Activated CD8-positive, alpha-beta T cell treated with anti-CD3 and anti-CD28 coated beads, Interleukin-2, amount 10 ng/mL, durations not matched to agents 7 days and 5 days (primary cell): ENCODE results near the gene FNBP1L. TPM values are rescaled to one million over a fixed set of nuclear protein-coding genes. Genes with fewer than 3 reads are reported as not detected.

ENCODE experiments used
- ATAC-seq: fragments of 150-1000 bp; cut with Tn5 transposase; one replicate; pipeline ENCODE4 v1.10.0; 2021; ENCODE audit warnings: moderate library complexity
- CTCF ChIA-PET: fragments of 350-600 bp; sonication (Branson Sonifier 250); formaldehyde crosslinking; loops from one replicate; lab custom pipeline; 2021; ENCODE audit warnings: antibody characterized with exemption; lab: Charles Lee
- POLR2A ChIA-PET: fragments of 350-600 bp; sonication (Branson Sonifier 250); formaldehyde crosslinking; loops from one replicate; lab custom pipeline; 2021; ENCODE audit warnings: antibody characterized with exemption; lab: Charles Lee
- DNase-seq: peaks from one replicate; pipeline ENCODE4 v3.0.0-alpha.2; 2020
- H3K27ac Mint-ChIP-seq: one replicate; pipeline ENCODE4 v1.8.0; 2021; ENCODE audit warnings: mild to moderate bottlenecking, mixed read lengths
- H3K27me3 Mint-ChIP-seq: one replicate; pipeline ENCODE4 v1.8.0; 2021; ENCODE audit warnings: low read depth, mixed read lengths
- H3K36me3 Mint-ChIP-seq: one replicate; pipeline ENCODE4 v1.8.0; 2021; ENCODE audit warnings: low read depth, mixed read lengths
- H3K4me1 Mint-ChIP-seq: one replicate; pipeline ENCODE4 v1.8.0; 2021; ENCODE audit warnings: low read depth, mixed read lengths
- H3K4me3 Mint-ChIP-seq: one replicate; pipeline ENCODE4 v1.8.0; 2021; ENCODE audit warnings: mild to moderate bottlenecking, mixed read lengths
- H3K9me3 Mint-ChIP-seq: one replicate; pipeline ENCODE4 v1.8.0; 2022; ENCODE audit warnings: mixed read lengths; ENCODE audit not compliant: insufficient read depth
- total RNA-seq, 2 experiments: library from RNA; stranded (reverse); gene quantifications; one replicate each; pipeline ENCODE4 v1.2.3, GENCODE V29; 2021

The FNBP1L gene
- under 1 TPM in 1 of 2 experiments, not detected in 1; 0.10 TPM for total RNA-seq

- Mint-ChIP-seq H3K36me3 (no peaks in the 10 kb centered on the region), H3K4me1 (peaks cover 13% of the 10 kb centered on the region), H3K27me3 (peaks cover 60% of the 10 kb centered on the region), H3K27ac (no peak within 1 kb of the TSS), H3K4me3 (peak within 1 kb of the TSS; percentile 80), H3K9me3 (no peaks in the 10 kb centered on the region)
- ChIA-PET POLR2A (no interaction called here), CTCF (interaction anchor here (1.1 to 2.8 kb wide), 4 partner anchors 11 to 397 kb away, joined by 4 to 9 read pairs (median 6); no protein-coding TSS in a partner anchor)
- ATAC-seq (peak; percentile 77), DNase-seq (peak; percentile 45)
Measured at GRCh38 chr1:93447481-93448291, at the start of gene FNBP1L. Gene FNBP1L (plus strand): TSS chr1:93448118. CDS start chr1:93448282, 164 bp downstream.

- ATAC-seq (no peak), DNase-seq (no peak)
- Mint-ChIP-seq H3K36me3 (no peaks in the 10 kb centered on the region), H3K9me3 (no peaks in the 10 kb centered on the region), H3K27ac (no peak overlapping the region), H3K4me1 (no peaks in the 10 kb centered on the region), H3K4me3 (no peak overlapping the region), H3K27me3 (peaks cover 16% of the 10 kb centered on the region)
- CTCF ChIA-PET = no interaction called here
- POLR2A ChIA-PET = no interaction called here
Measured at GRCh38 chr1:93399781-93400180, 48.1 kb upstream of the FNBP1L start.

DNA sequence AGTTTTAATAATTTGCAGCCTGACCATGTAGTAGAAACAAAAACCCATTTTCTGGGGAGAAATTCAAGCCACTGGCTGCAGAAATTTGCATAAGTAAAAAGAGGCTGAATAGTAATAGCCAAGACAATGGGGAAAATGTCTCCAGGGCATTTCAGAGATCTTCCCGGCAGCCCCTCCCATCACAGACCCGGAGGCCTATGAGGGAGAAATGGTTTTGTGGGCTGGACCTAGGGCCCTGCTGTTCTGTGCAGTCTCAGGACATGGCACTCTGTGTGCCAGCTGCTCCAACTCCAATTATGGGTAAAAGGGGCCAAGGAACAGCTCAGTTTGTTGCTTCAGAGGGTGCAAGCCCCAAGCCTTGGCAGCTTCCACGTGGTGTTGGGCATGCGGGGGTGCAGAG lies 39.7 kb upstream of the FNBP1L start:
- peaks cover 4% of the 10 kb centered on the region for H3K9me3 Mint-ChIP-seq
- peaks cover 11% of the 10 kb centered on the region for H3K27me3 Mint-ChIP-seq
- H3K36me3 Mint-ChIP-seq = no peaks in the 10 kb centered on the region
- H3K27ac Mint-ChIP-seq = no peak overlapping the region
- no peaks in the 10 kb centered on the region for H3K4me1 Mint-ChIP-seq
- H3K4me3 Mint-ChIP-seq = no peak overlapping the region
- POLR2A ChIA-PET = no interaction called here
- ATAC-seq (no peak), DNase-seq (no peak)
- CTCF ChIA-PET = no interaction called here

- H3K36me3 Mint-ChIP-seq = no peaks in the 10 kb centered on the region
- no peak for ATAC-seq
- CTCF ChIA-PET = no interaction called here
Measured at GRCh38 chr1:93411000-93411399, 36.9 kb upstream of the FNBP1L start.

GRCh38 chr1:93414749-93415148 lies 33.2 kb upstream of the FNBP1L start:
- H3K36me3 Mint-ChIP-seq = no peaks in the 10 kb centered on the region
- CTCF ChIA-PET = interaction anchor here (1.3 kb wide), 1 partner anchor 110 kb away, joined by 4 read pairs; no protein-coding TSS in a partner anchor
- no peak overlapping the region for H3K4me3 Mint-ChIP-seq
- H3K4me1 Mint-ChIP-seq = no peaks in the 10 kb centered on the region
- H3K9me3 Mint-ChIP-seq = no peaks in the 10 kb centered on the region
- DNase-seq = no peak
- ATAC-seq = no peak
- no peak overlapping the region for H3K27ac Mint-ChIP-seq
- POLR2A ChIA-PET = no interaction called here
- peaks cover 13% of the 10 kb centered on the region for H3K27me3 Mint-ChIP-seq

More at GRCh38 chr1:93411000-93411399, 36.9 kb upstream of the FNBP1L start:
- Mint-ChIP-seq H3K27me3 (peaks cover 9% of the 10 kb centered on the region), H3K9me3 (peaks cover 4% of the 10 kb centered on the region), H3K27ac (no peak overlapping the region), H3K4me3 (no peak overlapping the region), H3K4me1 (no peaks in the 10 kb centered on the region)
- POLR2A ChIA-PET = no interaction called here
- no peak for DNase-seq

DNA sequence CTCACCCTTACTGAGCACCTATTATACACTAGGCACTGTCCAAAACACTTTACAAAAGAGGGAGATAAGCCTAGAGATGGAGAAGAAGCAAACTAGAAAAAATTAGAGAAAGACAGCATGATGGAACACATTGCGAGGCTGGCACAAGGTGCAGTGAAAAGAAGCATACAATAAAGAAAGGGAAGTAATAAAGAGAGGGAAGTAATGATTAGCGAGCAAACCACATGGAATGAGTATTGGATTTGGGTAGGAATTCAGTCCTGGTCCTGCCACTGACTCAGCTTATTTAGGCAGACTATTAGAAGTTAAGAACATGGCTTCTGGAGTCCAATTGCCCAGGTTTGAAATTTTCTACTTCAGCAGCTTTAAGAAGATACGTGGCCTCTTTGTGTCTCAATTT lies 32.6 kb upstream of the FNBP1L start:
- Mint-ChIP-seq H3K4me1 (no peaks in the 10 kb centered on the region), H3K36me3 (no peaks in the 10 kb centered on the region), H3K4me3 (no peak overlapping the region), H3K27me3 (peaks cover 13% of the 10 kb centered on the region), H3K27ac (no peak overlapping the region), H3K9me3 (no peaks in the 10 kb centered on the region)
- POLR2A ChIA-PET = no interaction called here
- CTCF ChIA-PET = interaction anchor here (1.3 kb wide), 1 partner anchor 111 kb away, joined by 4 read pairs; no protein-coding TSS in a partner anchor
- ATAC-seq (no peak), DNase-seq (no peak)

DNA sequence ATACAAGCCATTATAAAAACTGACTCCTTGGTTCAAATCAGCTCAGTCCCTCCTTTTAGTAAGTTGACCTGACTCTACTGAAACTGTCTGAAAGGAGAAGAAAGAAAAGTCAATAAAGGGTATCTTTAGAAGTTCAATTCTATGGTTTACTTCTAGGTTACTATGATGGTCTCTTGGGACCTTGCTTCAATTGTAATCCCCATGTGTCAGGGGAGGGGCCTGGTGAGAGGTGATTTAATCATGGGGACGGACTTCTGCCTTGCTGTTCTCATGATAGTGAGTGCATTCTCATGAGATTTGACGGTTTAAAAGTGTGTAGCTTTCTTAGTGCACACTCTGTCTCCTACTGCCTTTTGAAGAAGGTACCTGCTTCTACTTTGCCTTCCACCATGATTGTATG lies 31.7 kb upstream of the FNBP1L start:
- no peaks in the 10 kb centered on the region for H3K36me3 Mint-ChIP-seq
- CTCF ChIA-PET = no interaction called here

GRCh38 chr1:93419344-93419743 lies 28.6 kb upstream of the FNBP1L start:
- POLR2A ChIA-PET = no interaction called here
- CTCF ChIA-PET = no interaction called here

More for the DNA sequence above, 31.7 kb upstream of the FNBP1L start:
- H3K4me3 Mint-ChIP-seq = no peak overlapping the region
- POLR2A ChIA-PET = no interaction called here
- H3K27ac Mint-ChIP-seq = no peak overlapping the region
- ATAC-seq = no peak
- no peaks in the 10 kb centered on the region for H3K9me3 Mint-ChIP-seq
- peaks cover 12% of the 10 kb centered on the region for H3K27me3 Mint-ChIP-seq
- no peak for DNase-seq
- no peaks in the 10 kb centered on the region for H3K4me1 Mint-ChIP-seq

GRCh38 chr1:93420400-93420799 lies 27.5 kb upstream of the FNBP1L start:
- peaks cover 4% of the 10 kb centered on the region for H3K27me3 Mint-ChIP-seq
- DNase-seq (no peak), ATAC-seq (no peak)
- CTCF ChIA-PET = no interaction called here
- POLR2A ChIA-PET = no interaction called here
- H3K4me3 Mint-ChIP-seq = no peak overlapping the region
- no peaks in the 10 kb centered on the region for H3K36me3 Mint-ChIP-seq
- H3K27ac Mint-ChIP-seq = no peak overlapping the region
- H3K9me3 Mint-ChIP-seq = no peaks in the 10 kb centered on the region
- H3K4me1 Mint-ChIP-seq = no peaks in the 10 kb centered on the region

More at GRCh38 chr1:93419344-93419743, 28.6 kb upstream of the FNBP1L start:
- no peaks in the 10 kb centered on the region for H3K9me3 Mint-ChIP-seq
- ATAC-seq = no peak
- H3K27me3 Mint-ChIP-seq = peaks cover 9% of the 10 kb centered on the region
- DNase-seq = no peak
- H3K27ac Mint-ChIP-seq = no peak overlapping the region
- H3K4me1 Mint-ChIP-seq = no peaks in the 10 kb centered on the region
- no peak overlapping the region for H3K4me3 Mint-ChIP-seq
- H3K36me3 Mint-ChIP-seq = no peaks in the 10 kb centered on the region

- Mint-ChIP-seq H3K36me3 (no peaks in the 10 kb centered on the region), H3K27me3 (peaks cover 19% of the 10 kb centered on the region), H3K27ac (no peak overlapping the region), H3K4me1 (no peaks in the 10 kb centered on the region), H3K9me3 (no peaks in the 10 kb centered on the region), H3K4me3 (no peak overlapping the region)
- ChIA-PET POLR2A (no interaction called here), CTCF (no interaction called here)
- no peak for ATAC-seq
- DNase-seq = no peak
Measured at GRCh38 chr1:93426181-93426580, 21.7 kb upstream of the FNBP1L start.

GRCh38 chr1:93427656-93428055 lies 20.3 kb upstream of the FNBP1L start:
- no peaks in the 10 kb centered on the region for H3K9me3 Mint-ChIP-seq

DNA sequence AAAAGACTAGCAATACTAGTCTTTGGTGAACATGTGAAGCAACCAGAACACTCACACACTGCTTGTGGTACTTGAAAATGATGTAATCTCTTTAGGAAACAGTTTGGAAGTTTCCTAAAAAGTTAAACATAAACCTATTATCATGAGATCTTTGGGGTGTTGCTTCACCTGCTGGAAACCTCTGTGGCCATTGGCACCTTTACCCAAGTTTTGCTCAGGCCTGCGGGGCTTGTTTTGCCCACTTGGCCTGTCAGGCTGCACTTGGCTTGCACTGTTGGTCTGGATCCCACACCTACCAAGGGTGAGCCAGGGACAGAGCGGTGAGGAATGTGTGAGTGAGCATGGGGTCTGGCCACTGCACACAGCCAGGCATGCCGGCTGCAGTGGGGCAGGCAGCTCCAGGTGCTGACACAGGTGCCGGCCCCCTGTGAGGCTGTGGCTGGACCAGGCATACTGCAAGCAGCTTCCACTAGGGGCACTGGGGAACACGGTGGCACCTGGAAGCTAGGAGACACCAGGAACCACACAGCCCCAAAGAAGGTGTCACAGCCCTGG lies 14.4 kb upstream of the FNBP1L start:
- H3K4me3 Mint-ChIP-seq = no peak overlapping the region
- H3K9me3 Mint-ChIP-seq = no peaks in the 10 kb centered on the region
- no peaks in the 10 kb centered on the region for H3K4me1 Mint-ChIP-seq
- DNase-seq (no peak), ATAC-seq (no peak)
- H3K27ac Mint-ChIP-seq = no peak overlapping the region
- peaks cover 23% of the 10 kb centered on the region for H3K27me3 Mint-ChIP-seq
- POLR2A ChIA-PET = no interaction called here
- H3K36me3 Mint-ChIP-seq = no peaks in the 10 kb centered on the region
- CTCF ChIA-PET = interaction anchor here (1.1 to 2.6 kb wide), 3 partner anchors 129 to 380 kb away, joined by 3 to 12 read pairs (median 7); no protein-coding TSS in a partner anchor

More at GRCh38 chr1:93427656-93428055, 20.3 kb upstream of the FNBP1L start:
- POLR2A ChIA-PET = interaction anchor here (0.6 kb wide), 1 partner anchor 124 kb away, joined by 5 read pairs; no protein-coding TSS in a partner anchor
- no peaks in the 10 kb centered on the region for H3K4me1 Mint-ChIP-seq
- peaks cover 23% of the 10 kb centered on the region for H3K27me3 Mint-ChIP-seq
- DNase-seq (no peak), ATAC-seq (no peak)
- H3K27ac Mint-ChIP-seq = no peak overlapping the region
- no peaks in the 10 kb centered on the region for H3K36me3 Mint-ChIP-seq
- no peak overlapping the region for H3K4me3 Mint-ChIP-seq
- CTCF ChIA-PET = no interaction called here
